Muscle layer of colon (tissue), 2 donors: ENCODE measurements around the gene FAHD2B.
"Not testable (repeated sequence)": the region's sequence is repeated elsewhere in the genome, so short reads cannot be mapped to it uniquely, and the experiment has no call there.

Experiments used
- H3K27ac ChIP-seq: one replicate; pipeline ENCODE4 v1.7.0; 2013; ENCODE audit warnings: low read depth, mild to moderate bottlenecking, low read length, moderate library complexity
- H3K27me3 ChIP-seq, 2 donors: one replicate each; pipeline ENCODE4 v1.7.0; 2013; ENCODE audit warnings: low read length in 2 of 2, mild to moderate bottlenecking in 2 of 2; ENCODE audit not compliant: insufficient read depth in 2 of 2, control insufficient read depth in 1 of 2
- H3K36me3 ChIP-seq: one replicate; pipeline ENCODE4 v1.7.0; 2013; ENCODE audit warnings: mild to moderate bottlenecking, low read length; ENCODE audit not compliant: insufficient read depth
- H3K4me1 ChIP-seq: one replicate; pipeline ENCODE4 v1.7.0; 2013; ENCODE audit warnings: mild to moderate bottlenecking, low read length; ENCODE audit not compliant: insufficient read depth
- H3K4me3 ChIP-seq, 2 donors: one replicate each; pipeline ENCODE4 v1.7.0; 2013; ENCODE audit warnings: low read length in 2 of 2, low read depth in 1 of 2, mild to moderate bottlenecking in 1 of 2, moderate library complexity in 1 of 2
- H3K9ac ChIP-seq: one replicate; pipeline ENCODE4 v1.7.0; 2013; ENCODE audit warnings: low read length
- H3K9me3 ChIP-seq: one replicate; pipeline ENCODE4 v1.7.0; 2013; ENCODE audit warnings: mild to moderate bottlenecking, low read length
- donor health status: abdominal sarcoma.
- donor health status: Adenocarcinoma of cecum.

FAHD2B gene, protein sequence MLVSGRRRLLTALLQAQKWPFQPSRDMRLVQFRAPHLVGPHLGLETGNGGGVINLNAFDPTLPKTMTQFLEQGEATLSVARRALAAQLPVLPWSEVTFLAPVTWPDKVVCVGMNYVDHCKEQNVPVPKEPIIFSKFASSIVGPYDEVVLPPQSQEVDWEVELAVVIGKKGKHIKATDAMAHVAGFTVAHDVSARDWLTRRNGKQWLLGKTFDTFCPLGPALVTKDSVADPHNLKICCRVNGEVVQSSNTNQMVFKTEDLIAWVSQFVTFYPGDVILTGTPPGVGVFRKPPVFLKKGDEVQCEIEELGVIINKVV

GRCh38 chr2:97094772-97095611 is at the start of gene FAHD2B:
FAHD2B (minus strand) TSS chr2:97094882; CDS start chr2:97091706, 3,176 bp downstream.
- not testable (repeated sequence) for H3K9me3 ChIP-seq, H3K27ac ChIP-seq, H3K27me3 ChIP-seq, H3K36me3 ChIP-seq, H3K9ac ChIP-seq, H3K4me1 ChIP-seq
- H3K4me3 ChIP-seq = peak within 1 kb of the TSS in 1 of 2 donors; percentile 38

GRCh38 chr2:97144016-97144415 is 49.3 kb upstream of the FAHD2B start:
- H3K27ac ChIP-seq, H3K36me3 ChIP-seq, H3K4me1 ChIP-seq, H3K9me3 ChIP-seq, H3K9ac ChIP-seq, H3K27me3 ChIP-seq, H3K4me3 ChIP-seq: not testable (repeated sequence)

DNA sequence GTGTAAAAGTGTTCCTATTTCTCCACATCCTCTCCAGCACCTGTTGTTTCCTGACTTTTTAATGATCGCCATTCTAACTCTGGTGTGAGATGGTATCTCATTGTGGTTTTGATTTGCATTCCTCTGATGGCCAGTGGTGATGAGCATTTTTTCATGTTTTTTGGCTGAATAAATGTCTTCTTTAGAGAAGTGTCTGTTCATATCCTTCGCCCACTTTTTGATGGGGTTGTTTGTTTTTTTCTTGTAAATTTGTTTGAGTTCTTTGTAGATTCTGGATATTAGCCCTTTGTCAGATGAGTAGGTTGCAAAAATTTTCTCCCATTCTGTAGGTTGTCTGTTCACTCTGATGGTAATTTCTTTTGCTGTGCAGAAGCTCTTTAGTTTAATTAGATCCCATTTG is 34.4 kb upstream of the FAHD2B start:
- not testable (repeated sequence) for H3K9ac ChIP-seq, H3K9me3 ChIP-seq, H3K4me1 ChIP-seq, H3K27ac ChIP-seq, H3K27me3 ChIP-seq, H3K36me3 ChIP-seq, H3K4me3 ChIP-seq

DNA sequence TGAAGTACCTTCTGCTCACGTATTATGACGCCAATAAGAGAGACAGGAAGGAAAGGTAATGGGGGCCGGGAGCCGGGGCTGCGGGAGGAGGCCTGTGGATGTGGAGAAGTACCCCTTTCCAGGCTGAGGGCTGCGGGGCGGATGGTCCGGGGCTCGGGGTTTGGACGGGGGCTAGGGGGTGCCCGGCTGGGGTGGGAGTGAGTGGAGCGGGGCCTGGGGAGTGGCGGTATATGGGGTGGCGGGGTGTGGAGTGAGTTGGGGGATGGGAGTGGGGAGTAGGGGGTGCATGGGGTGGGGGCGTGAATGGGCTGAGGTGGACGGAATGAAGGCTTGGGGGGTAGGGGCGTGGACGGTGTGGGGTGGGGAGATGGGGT is 19.2 kb upstream of the FAHD2B start:
- not testable (repeated sequence) for H3K36me3 ChIP-seq, H3K9ac ChIP-seq, H3K27me3 ChIP-seq, H3K4me1 ChIP-seq, H3K9me3 ChIP-seq, H3K27ac ChIP-seq
- H3K4me3 ChIP-seq = peak overlapping the region; percentile 2 to 56

DNA sequence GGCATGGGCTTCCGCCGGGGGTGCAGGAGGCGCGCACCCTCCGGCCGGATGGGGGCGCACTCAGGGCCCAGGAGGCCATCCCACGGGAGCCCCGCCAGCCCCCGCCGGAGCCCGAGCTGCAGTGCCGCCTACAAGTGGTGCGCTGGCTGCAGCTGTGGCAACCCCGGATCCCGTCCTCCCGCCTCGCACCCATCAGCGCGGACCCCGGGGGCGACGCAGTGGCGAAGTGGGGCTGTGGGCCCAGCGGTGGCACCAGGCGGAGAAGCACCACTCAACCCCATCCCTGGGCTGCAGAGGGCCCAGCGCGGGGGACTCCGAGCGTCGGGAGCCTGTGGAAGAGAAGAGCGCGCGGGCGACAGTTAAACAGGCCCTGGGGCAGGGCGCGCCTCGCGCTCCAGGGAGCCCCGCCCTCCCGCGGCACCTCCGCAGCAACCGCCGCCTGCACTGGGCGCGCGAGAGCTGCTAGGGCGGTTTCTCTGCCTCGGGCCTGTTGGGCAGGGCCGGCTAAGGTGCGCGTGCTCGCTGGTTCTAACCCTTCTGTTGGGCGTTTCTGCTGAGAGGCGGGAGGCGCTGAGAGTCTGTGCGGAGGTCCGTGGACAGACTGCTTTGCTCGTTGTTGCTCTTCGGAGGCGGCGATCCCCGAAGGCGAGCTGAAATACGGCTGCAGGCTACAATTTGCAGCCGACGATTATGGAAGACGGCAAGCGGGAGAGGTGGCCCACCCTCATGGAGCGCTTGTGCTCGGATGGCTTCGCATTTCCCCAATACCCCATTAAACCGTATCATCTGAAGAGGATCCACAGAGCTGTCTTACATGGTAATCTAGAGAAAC is 18.6 kb upstream of the FAHD2B start, which contains the start of gene ANKRD36:
ANKRD36 (plus strand) TSS at position 104 of the 832 bp plus-strand sequence; CDS start at position 691, 587 bp downstream.
- not testable (repeated sequence) for H3K4me1 ChIP-seq, H3K9me3 ChIP-seq, H3K27me3 ChIP-seq, H3K9ac ChIP-seq, H3K36me3 ChIP-seq
- H3K4me3 ChIP-seq = peak within 1 kb of the TSS; percentile 47 to 56
- peak within 1 kb of the TSS; percentile 93 for H3K27ac ChIP-seq

GRCh38 chr2:97112320-97113049 is 17.8 kb upstream of the FAHD2B start:
- Histone ChIP-seq H3K4me3 (peak overlapping the region; percentile 47 to 50), H3K27ac (peak overlapping the region; percentile 93)
- H3K9me3 ChIP-seq, H3K4me1 ChIP-seq, H3K36me3 ChIP-seq, H3K9ac ChIP-seq, H3K27me3 ChIP-seq: not testable (repeated sequence)

- not testable (repeated sequence) for H3K36me3 ChIP-seq, H3K27ac ChIP-seq, H3K9ac ChIP-seq
These were observed 16.6 kb upstream of the FAHD2B start for GRCh38 chr2:97111246-97111645.

DNA sequence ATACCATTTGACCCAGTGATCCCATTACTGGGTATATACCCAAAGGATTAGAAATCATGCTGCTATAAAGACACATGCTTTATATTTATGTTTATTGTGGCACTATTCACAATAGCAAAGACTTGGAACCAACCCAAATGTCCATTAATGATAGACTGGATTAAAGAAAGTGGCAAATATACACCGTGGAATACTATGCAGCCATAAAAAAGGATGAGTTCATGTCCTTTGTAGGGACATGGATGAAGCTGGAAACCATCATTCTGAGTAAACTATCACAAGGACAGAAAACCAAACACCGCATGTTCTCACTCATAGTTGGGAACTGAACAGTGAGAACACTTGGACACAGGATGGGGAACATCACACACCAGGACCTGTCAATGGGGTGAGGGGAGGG is 12.2 kb upstream of the FAHD2B start:
- not testable (repeated sequence) for H3K36me3 ChIP-seq, H3K27ac ChIP-seq, H3K4me1 ChIP-seq, H3K4me3 ChIP-seq, H3K27me3 ChIP-seq, H3K9ac ChIP-seq, H3K9me3 ChIP-seq

More at GRCh38 chr2:97111246-97111645, 16.6 kb upstream of the FAHD2B start:
- not testable (repeated sequence) for H3K27me3 ChIP-seq, H3K4me1 ChIP-seq, H3K9me3 ChIP-seq, H3K4me3 ChIP-seq

DNA sequence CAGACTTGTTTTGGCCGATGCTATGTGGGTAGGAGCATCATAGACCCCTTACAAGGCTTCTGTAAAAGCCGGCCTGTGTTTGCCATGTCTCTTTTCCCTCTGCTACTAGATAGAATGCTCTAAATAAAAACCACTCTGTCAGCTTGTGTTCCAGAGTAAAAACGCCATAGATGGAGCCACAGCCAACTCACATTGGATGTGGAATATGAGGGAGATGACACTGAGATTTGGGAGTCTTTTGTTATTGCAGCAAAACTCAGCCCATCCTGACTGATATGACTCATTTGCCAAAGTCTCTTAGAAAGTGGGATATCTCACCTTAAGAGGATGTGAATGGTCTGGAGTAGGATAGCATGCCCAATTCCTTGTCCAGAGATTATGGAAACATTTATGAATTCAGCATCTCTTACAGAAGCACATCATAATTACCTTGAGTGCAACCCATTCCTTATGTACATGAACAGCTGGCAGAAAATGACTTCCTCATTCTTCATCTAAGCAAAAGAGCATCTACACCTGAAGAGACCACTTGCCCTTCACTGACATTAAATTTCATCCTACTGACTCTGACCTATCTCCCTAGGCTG is 4.2 kb upstream of the FAHD2B start:
- not testable (repeated sequence) for H3K27ac ChIP-seq, H3K4me3 ChIP-seq, H3K9ac ChIP-seq, H3K4me1 ChIP-seq, H3K27me3 ChIP-seq, H3K36me3 ChIP-seq, H3K9me3 ChIP-seq

- Histone ChIP-seq H3K9me3 (no peaks in the 10 kb centered on the region), H3K4me1 (peaks cover 5% of the 10 kb centered on the region), H3K27me3 (no peaks in the 10 kb centered on the region), H3K4me3 (peak overlapping the region in 1 of 2 donors; percentile 38), H3K27ac (no peak overlapping the region), H3K9ac (no peak overlapping the region), H3K36me3 (no peaks in the 10 kb centered on the region)
These were observed 979 bp upstream of the FAHD2B start for GRCh38 chr2:97095661-97096060.
